Stimulated activated naive CD8-positive, alpha-beta T cell treated with anti-CD3 and anti-CD28 coated beads, Interleukin-15, amount 100 ng/mL, for 72 hours (primary cell): ENCODE data around the gene RYK.
"Not testable (repeated sequence)": the region's sequence is repeated elsewhere in the genome, so short reads cannot be mapped to it uniquely, and the experiment has no call there.

Source experiments
- ATAC-seq: fragments of 150-1000 bp; cut with Tn5 transposase; 2 replicates; pipeline ENCODE4 v1.10.0; 2021; ENCODE audit warnings: mild to moderate bottlenecking, moderate library complexity
- DNase-seq, 2 donors: peaks; one replicate each; pipeline ENCODE4 v3.0.0; 2021 to 2022
- H3K27ac Mint-ChIP-seq, 2 donors: one replicate each; pipeline ENCODE4 v1.8.0; 2022; ENCODE audit warnings: mild to moderate bottlenecking in 2 of 2, mixed read lengths in 2 of 2, moderate library complexity in 2 of 2
- H3K27me3 Mint-ChIP-seq: one replicate; pipeline ENCODE4 v1.8.0; 2022; ENCODE audit warnings: mixed read lengths
- H3K4me1 Mint-ChIP-seq: one replicate; pipeline ENCODE4 v1.8.0; 2022; ENCODE audit warnings: mild to moderate bottlenecking, mixed read lengths
- H3K4me3 Mint-ChIP-seq, 2 donors: one replicate each; pipeline ENCODE4 v1.8.0; 2022; ENCODE audit warnings: mild to moderate bottlenecking in 2 of 2, mixed read lengths in 2 of 2, moderate library complexity in 1 of 2
- H3K9me3 Mint-ChIP-seq, 2 donors: one replicate each; pipeline ENCODE4 v1.8.0; 2022; ENCODE audit warnings: mixed read lengths in 2 of 2

RYK gene

DNA sequence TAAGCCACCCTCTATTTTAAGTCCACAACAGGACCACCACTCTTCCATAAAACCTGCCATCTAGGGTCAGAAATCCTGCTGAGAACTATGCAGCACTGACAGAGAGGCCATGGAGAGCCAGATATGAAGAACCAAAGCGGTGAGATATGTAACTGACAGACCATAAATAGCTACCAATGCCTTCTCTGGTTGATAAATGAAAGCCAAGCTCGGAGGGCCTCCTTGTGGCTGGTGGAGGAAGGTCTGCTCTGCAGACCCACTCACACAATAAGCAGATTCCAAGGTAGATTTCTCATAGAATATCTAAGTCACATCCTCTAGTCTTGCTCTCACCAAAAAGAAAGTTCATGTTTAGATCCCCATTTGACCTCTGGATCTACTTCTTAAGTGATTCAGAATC lies 38.9 kb downstream of the RYK start:
- Mint-ChIP-seq H3K27me3 (no peaks in the 10 kb centered on the region), H3K4me1 (peaks cover 27% of the 10 kb centered on the region), H3K27ac (no peak overlapping the region), H3K4me3 (no peak overlapping the region), H3K9me3 (no peaks in the 10 kb centered on the region)
- DNase-seq, result peak in 1 of 2 donors; percentile 14
- ATAC-seq, result no peak

DNA sequence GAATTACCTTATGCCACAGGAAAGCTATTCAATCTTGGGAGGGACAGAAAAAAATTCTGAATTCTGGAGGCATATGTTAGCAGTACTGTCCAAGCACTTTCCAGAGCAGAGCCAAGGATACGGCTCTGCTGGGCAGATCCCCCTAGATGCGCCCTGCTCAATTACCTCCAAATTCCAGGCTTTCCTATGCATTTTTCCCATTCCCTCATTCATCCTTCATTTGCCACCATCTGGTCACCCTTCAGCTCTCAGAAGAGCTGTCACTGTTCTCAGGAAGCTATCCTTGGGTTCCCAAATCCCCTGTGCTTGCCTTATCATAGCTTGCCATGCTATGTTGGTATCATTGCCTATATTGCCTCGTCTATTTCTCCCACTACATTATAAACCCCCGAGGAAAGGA lies 45.2 kb downstream of the RYK start:
- no peaks in the 10 kb centered on the region for H3K9me3 Mint-ChIP-seq
- ATAC-seq, result no peak
- H3K4me3 Mint-ChIP-seq, result no peak overlapping the region
- H3K4me1 Mint-ChIP-seq, result peaks cover under 1% of the 10 kb centered on the region
- no peaks in the 10 kb centered on the region for H3K27me3 Mint-ChIP-seq
- no peak overlapping the region for H3K27ac Mint-ChIP-seq
- no peak for DNase-seq

DNA sequence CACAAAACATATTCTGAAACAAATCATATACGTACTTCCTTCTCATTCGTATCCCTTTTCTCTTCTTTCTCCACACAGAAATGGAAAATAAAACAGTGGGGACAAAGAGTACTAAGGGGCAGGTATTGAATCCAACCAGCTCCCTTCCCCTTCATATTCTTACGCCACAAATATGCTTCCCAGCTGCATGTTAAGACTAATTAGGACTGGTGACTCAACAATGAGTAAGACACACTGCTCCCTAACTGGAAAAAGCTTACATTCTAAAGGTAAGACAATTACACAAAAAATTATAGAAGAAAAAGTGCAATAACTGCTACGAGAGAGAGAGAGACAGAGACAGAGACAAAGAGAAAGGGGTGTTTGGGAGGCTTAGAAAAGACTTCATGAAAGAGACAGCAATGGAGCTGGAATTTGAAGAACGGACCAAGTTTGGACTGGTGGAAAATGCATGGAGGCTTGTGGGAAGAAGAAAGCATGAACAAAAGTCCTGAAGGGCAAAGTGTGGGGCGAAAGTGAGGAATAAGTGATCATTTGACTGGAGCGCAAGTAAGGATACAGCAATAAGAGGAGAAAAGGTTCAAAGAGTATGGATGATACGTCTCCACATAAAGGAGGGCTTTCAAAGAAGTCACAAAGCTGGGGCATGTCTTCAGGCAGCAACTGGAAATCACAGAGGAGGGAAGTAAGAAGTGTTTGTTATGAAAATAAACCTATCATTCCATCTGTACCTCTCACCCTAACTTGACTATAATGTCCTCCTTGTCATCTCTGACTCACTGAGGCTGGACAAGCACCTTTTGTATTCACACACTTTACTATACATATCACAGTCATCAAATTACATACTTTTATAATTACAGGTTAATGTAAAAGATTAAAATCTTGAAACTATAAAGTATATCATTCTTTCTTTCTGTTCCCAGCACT lies 49.2 kb downstream of the RYK start:
- H3K4me3 Mint-ChIP-seq, result no peak overlapping the region
- ATAC-seq (no peak), DNase-seq (no peak)
- H3K27ac Mint-ChIP-seq, result no peak overlapping the region
- H3K4me1 Mint-ChIP-seq, result peaks cover 7% of the 10 kb centered on the region
- H3K27me3 Mint-ChIP-seq, result no peaks in the 10 kb centered on the region
- no peaks in the 10 kb centered on the region for H3K9me3 Mint-ChIP-seq

DNA sequence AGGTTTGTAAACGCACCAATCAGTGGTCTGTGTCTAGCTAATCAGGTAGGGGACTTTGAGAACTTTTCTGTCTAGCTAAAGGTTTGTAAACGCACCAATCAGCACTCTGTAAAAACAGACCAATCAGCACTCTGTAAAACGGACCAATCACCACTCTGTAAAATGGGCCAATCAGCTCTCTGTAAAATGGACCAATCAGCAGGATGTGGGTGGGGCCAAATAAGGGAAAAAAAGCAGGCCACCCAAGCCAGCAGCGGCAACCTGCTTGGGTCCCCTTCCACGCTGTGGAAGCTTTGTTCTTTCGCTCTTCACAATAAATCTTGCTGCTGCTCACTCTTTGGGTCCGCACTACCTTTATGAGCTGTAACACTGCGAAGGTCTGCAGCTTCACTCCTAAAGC lies 50.8 kb downstream of the RYK start:
- not testable (repeated sequence) for H3K9me3 Mint-ChIP-seq, H3K4me3 Mint-ChIP-seq, H3K4me1 Mint-ChIP-seq, H3K27me3 Mint-ChIP-seq, H3K27ac Mint-ChIP-seq, ATAC-seq, DNase-seq

DNA sequence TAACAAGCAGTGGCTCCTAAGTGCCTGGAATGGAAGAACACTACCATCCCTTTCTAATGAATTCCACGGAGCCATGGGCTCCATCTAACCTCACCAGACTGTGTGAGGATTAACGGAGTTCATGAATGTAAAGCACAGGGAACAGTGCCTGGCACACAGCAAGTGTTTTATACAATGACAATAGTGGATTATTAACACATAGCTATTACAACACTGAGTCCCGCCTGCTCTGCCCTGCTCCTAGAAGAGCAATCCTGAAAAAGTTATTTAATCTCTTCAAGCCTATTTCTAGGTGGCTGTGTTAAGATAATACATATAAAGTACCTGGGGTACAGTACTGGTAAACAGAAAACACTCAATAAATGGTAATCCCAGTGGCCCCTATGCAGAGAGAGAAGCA lies 51.4 kb downstream of the RYK start:
- H3K4me1 Mint-ChIP-seq, result peaks cover 7% of the 10 kb centered on the region
- DNase-seq (no peak), ATAC-seq (no peak)
- no peak overlapping the region for H3K4me3 Mint-ChIP-seq
- no peak overlapping the region for H3K27ac Mint-ChIP-seq
- H3K9me3 Mint-ChIP-seq, result no peaks in the 10 kb centered on the region
- no peaks in the 10 kb centered on the region for H3K27me3 Mint-ChIP-seq

DNA sequence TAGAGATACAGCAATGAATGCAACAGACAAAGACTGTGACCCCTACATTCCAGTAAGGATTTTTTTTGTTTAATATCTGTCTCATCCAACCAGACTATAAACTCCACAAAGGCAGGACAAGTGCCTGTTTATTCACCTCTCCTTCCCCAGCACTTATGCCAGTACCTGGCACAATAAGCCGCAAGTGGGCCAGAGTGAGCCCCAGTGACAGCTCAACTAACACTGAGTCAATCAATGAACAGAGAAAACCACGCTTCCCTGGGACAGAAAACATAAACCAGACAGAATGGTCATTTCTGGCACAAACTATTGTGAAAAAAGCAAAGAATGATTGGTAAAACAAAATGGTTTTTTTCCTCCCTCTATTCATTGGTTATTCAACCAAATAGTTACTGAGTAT lies 52.2 kb downstream of the RYK start:
- H3K9me3 Mint-ChIP-seq, result no peaks in the 10 kb centered on the region
- DNase-seq, result no peak
- H3K4me3 Mint-ChIP-seq, result no peak overlapping the region
- no peak for ATAC-seq
- peaks cover 7% of the 10 kb centered on the region for H3K4me1 Mint-ChIP-seq
- no peak overlapping the region for H3K27ac Mint-ChIP-seq
- H3K27me3 Mint-ChIP-seq, result no peaks in the 10 kb centered on the region

DNA sequence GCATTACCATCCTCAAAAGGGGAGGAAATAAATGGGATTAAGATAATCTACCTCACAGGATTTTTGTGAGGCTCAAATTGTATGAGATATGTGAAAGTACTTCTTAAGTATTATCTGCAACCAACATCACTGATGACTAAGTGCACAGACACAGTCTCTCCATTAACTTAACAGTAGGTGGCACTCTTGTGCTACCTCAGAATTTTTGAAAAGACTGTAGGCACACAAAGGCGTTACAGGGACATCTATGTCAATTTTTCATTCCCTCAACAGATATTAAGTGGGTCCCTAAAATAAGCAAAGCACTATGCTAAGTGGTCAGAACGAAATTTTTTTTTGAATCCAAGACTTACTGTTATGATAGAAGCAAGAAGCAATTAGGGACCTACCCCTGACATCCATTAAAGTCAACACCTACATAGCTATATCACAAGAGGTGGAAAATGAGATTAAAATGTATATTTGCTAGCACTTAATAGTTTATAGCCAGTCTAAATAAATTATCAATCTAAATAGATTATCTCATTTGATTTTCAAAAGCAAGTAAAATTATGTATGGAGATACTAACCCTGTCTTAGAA lies 52.9 kb downstream of the RYK start:
- H3K4me1 Mint-ChIP-seq, result peaks cover 7% of the 10 kb centered on the region
- DNase-seq (peak; percentile 10 to 21), ATAC-seq (peak; percentile 85)
- H3K27me3 Mint-ChIP-seq, result no peaks in the 10 kb centered on the region
- no peak overlapping the region for H3K4me3 Mint-ChIP-seq
- H3K27ac Mint-ChIP-seq, result no peak overlapping the region
- no peaks in the 10 kb centered on the region for H3K9me3 Mint-ChIP-seq

DNA sequence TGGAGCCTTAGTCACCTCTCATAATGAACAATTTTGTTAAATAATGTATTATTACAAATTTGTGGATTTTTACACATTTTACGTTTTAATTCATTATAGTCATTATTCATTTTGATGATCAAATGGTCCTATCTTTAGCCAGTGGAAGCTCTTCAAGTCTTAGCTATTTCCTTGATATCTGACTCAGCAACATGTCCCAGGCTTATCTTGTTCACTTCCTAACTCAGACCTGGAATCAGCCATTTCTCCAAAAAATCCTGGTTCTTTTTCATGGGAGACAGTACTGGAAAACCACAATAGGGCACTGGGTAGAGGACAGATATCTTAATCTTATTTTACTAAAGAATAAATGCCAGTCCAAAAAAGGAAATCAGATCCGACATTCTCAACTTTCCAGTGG lies 56.4 kb downstream of the RYK start:
- Mint-ChIP-seq H3K4me3 (no peak overlapping the region), H3K9me3 (no peaks in the 10 kb centered on the region), H3K27me3 (no peaks in the 10 kb centered on the region), H3K27ac (no peak overlapping the region), H3K4me1 (peaks cover 7% of the 10 kb centered on the region)
- DNase-seq (no peak), ATAC-seq (no peak)

DNA sequence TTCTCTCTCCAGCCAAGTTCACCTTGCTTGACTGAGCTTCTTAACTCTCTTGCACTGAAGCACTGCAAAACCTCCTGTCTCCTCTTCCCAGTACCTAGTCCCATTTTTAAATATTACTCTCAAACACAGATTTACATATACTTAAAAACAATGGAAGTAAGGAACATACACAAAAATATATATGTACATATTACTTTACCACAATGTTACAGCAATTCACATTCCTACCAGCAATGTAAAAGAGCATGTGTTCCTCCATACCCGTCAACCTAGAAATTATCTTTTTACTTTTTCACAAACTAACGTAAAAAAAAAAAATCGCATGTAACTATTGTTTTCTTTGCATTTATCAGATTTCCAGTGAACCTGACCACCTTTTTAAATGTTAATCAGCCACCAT lies 60.4 kb downstream of the RYK start:
- Mint-ChIP-seq H3K4me1 (no peaks in the 10 kb centered on the region), H3K27ac (no peak overlapping the region), H3K4me3 (no peak overlapping the region), H3K9me3 (no peaks in the 10 kb centered on the region), H3K27me3 (no peaks in the 10 kb centered on the region)
- no peak for DNase-seq
- ATAC-seq, result no peak

DNA sequence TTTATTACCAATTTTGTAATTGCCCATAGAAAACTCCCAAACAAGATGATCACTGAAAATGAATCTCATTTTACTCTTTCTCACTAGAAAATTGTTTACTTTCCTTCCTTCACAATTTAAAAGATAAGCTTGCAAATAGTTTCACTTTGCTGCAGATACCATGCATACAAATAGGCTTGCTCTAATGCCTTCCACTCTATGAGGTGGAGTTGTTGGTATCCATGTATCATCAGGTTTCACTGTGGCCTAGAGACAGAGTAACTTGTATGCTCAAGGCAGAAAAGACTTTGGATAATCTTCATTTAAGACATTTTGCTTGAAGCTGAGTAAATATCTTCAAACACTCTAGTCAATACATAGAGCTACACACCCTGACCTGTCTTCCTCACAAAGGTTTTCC lies 60.8 kb downstream of the RYK start:
- Mint-ChIP-seq H3K27me3 (no peaks in the 10 kb centered on the region), H3K27ac (no peak overlapping the region), H3K4me3 (no peak overlapping the region), H3K4me1 (no peaks in the 10 kb centered on the region), H3K9me3 (no peaks in the 10 kb centered on the region)
- DNase-seq (no peak), ATAC-seq (no peak)

DNA sequence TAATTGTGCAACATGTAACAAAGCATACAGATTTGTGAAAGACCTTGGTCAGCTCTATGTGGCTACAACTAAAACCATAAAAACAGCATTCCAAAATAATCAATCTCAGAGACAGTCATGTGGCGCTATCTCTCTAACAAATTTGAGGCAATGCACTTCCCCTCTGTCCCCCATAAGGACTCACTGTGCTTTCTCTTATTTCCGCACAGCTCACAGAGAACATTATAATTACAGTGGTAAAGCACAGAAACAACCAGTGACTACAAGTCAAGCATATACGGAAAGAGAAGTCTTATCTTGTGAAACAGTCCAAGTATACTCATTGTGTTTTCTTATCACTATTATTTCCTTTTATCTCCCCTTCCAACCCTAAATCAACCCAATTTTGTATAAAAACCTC lies 64.3 kb downstream of the RYK start:
- peaks cover 4% of the 10 kb centered on the region for H3K4me1 Mint-ChIP-seq
- DNase-seq (no peak), ATAC-seq (no peak)
- no peak overlapping the region for H3K27ac Mint-ChIP-seq
- no peak overlapping the region for H3K4me3 Mint-ChIP-seq
- no peaks in the 10 kb centered on the region for H3K27me3 Mint-ChIP-seq
- H3K9me3 Mint-ChIP-seq, result no peaks in the 10 kb centered on the region

DNA sequence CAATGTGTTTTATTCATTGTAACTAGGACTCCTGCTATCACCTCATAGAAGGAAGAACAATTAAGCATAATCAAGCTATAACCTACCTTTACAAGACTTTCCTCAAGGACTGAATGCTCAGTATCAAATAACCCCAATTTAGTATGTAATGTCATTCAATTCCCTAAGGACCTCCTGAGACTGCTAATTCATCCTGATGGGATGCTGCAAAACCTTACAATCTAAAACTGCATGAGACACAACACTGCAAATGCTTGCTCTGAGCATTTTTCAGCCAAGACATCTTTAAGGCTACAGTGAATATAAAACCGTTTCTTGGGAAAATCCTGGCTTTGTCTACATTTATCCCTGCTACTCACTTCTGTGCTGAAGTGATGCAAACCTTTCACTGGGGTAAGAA lies 69.9 kb downstream of the RYK start:
- no peak for DNase-seq
- no peak for ATAC-seq
- Mint-ChIP-seq H3K9me3 (no peaks in the 10 kb centered on the region), H3K4me1 (peaks cover 4% of the 10 kb centered on the region), H3K27me3 (no peaks in the 10 kb centered on the region), H3K4me3 (no peak overlapping the region), H3K27ac (no peak overlapping the region)

DNA sequence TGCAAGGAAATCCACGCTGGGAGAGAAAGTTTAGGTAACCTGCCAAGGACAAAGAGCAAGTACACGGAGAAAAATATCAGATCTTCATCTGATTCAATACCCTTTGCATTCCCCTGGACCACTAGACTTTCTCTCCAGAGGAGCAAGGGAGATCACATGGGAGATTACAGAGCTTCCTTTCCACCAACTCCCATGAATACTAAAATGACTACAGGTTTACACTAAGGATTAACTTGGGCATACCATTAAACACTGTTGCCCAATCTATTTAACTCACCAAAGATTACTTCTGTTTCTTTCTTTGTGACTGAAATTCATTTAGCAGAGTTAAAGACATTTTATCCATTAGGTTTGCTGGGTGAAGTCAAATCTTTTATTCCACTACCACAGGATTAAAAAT lies 71.2 kb downstream of the RYK start:
- DNase-seq (no peak), ATAC-seq (no peak)
- no peaks in the 10 kb centered on the region for H3K9me3 Mint-ChIP-seq
- no peak overlapping the region for H3K27ac Mint-ChIP-seq
- no peaks in the 10 kb centered on the region for H3K27me3 Mint-ChIP-seq
- H3K4me3 Mint-ChIP-seq, result no peak overlapping the region
- peaks cover 4% of the 10 kb centered on the region for H3K4me1 Mint-ChIP-seq

DNA sequence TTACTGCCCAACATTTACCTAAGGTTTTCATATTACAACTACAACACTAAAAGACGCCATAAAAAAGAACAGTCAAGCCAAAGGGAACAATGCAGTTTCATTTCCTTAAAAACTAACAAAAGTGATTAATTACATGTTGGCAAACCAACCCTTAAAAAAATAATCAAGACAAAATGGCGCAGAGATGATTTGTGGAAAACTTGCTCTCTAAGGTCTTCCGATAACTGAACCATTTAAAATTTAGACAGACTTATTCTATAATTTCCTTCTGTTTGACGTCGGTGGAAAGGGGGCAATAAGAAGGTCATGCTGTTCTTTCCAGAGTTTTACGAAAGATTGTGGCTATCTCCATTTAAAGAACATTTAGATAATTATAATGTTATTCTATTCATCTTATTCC lies 87.6 kb downstream of the RYK start:
- Mint-ChIP-seq H3K27ac (no peak overlapping the region), H3K9me3 (no peaks in the 10 kb centered on the region), H3K27me3 (no peaks in the 10 kb centered on the region), H3K4me3 (no peak overlapping the region), H3K4me1 (no peaks in the 10 kb centered on the region)
- ATAC-seq (no peak), DNase-seq (no peak)

DNA sequence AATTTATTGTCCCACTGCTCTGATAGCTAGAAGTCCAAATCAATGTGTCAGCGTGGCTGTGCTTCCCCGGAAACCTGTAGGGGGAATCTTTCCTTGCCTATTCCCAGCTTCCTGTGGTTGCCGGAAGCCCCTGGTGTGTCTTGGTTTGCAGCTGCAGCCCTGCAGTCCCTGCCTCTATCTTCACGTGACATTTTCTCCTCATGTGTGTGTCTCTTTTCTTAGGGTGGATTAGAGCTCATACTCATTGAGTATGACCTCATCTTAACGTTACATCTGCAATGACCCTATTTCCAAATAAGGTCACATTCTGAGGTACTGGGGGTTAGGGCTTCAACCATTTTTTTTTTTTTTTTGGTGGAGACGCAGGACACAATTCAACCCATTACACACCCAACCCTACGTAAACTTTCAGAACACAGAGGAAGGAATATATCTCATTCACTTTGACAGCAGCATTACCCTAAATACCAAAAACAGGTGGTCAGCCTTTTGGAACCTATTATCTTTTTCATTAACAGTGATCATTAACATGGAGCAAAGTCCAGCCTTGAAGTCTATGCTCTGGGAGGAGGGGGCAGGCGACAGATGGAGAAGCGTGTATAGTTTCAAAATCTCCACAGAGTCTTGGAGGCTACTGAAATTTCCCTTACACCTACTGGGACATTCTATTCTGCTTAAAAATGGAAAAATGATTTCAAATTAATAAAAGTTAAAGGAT lies 88.6 kb downstream of the RYK start:
- DNase-seq, result no peak
- no peaks in the 10 kb centered on the region for H3K9me3 Mint-ChIP-seq

DNA sequence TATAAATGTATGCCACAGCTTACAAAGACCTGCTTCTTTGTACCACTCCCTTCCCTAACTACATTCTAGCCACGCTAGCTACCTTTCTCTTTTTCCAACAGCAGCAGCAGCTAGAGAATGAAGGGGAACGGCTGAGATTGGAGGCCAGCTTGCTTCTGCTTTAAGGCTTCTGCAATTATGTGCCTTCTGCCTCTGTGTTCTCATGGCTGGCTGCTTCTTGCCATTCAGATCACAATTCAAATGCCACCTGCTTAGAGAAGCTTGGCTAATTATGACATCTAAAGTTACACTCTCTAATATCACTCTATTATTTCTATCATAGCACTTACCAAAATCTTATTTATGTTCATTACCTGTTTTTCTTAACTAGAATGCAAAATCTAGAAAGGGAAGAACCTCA lies 95.2 kb downstream of the RYK start:
- Mint-ChIP-seq H3K27ac (no peak overlapping the region), H3K9me3 (no peaks in the 10 kb centered on the region), H3K4me3 (no peak overlapping the region), H3K4me1 (no peaks in the 10 kb centered on the region), H3K27me3 (no peaks in the 10 kb centered on the region)
- ATAC-seq (no peak), DNase-seq (no peak)

More for the DNA sequence above, 88.6 kb downstream of the RYK start:
- Mint-ChIP-seq H3K27me3 (no peaks in the 10 kb centered on the region), H3K4me3 (no peak overlapping the region), H3K4me1 (no peaks in the 10 kb centered on the region), H3K27ac (no peak overlapping the region)
- ATAC-seq, result no peak
